Measurements from ENCODE around the gene TNS3. TPM values are rescaled to one million over a fixed set of nuclear protein-coding genes. Genes with fewer than 3 reads are reported as not detected.
A peak's percentile ranks its signal among the peaks of the same experiment; 100 is the strongest.
"Not testable (repeated sequence)": the region's sequence is repeated elsewhere in the genome, so short reads cannot be mapped to it uniquely, and the experiment has no call there.

The TNS3 gene
- total RNA-seq, 3 donors from 2014 or later = 69.1 to 98.9 (median 69.9) TPM

DNA sequence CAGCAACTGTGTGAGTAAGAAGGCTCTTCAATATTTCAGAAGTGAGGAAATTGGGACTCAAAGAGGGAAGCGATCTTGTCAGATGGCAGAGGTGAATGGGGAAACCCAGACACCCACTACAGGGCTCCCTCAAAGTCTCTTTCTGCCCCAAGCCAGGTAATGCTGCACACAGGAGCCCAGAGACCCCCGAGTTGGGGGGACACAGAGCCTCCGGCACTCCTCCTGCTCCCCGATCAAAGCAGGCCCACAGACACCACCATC, 139.4 kb downstream of the TNS3 start:
- DNase-seq = no peak
- Histone ChIP-seq H3K36me3 (ENCODE audit: low read depth) (no peaks in the 10 kb centered on the region), H3K9me3 (no peaks in the 10 kb centered on the region), H3K4me1 (ENCODE audit: low read depth) (peaks cover 37% of the 10 kb centered on the region), H3K4me3 (no peak overlapping the region)
- no peak for ATAC-seq
- TF ChIP-seq, protein P1, sequence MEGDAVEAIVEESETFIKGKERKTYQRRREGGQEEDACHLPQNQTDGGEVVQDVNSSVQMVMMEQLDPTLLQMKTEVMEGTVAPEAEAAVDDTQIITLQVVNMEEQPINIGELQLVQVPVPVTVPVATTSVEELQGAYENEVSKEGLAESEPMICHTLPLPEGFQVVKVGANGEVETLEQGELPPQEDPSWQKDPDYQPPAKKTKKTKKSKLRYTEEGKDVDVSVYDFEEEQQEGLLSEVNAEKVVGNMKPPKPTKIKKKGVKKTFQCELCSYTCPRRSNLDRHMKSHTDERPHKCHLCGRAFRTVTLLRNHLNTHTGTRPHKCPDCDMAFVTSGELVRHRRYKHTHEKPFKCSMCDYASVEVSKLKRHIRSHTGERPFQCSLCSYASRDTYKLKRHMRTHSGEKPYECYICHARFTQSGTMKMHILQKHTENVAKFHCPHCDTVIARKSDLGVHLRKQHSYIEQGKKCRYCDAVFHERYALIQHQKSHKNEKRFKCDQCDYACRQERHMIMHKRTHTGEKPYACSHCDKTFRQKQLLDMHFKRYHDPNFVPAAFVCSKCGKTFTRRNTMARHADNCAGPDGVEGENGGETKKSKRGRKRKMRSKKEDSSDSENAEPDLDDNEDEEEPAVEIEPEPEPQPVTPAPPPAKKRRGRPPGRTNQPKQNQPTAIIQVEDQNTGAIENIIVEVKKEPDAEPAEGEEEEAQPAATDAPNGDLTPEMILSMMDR (IDR thresholded peaks at IDR 0.05) = no peak
- intact Hi-C loops (cut with DNase I, micrococcal nuclease) = loop anchor here in 1 of 2 donors (10.0 kb wide), 1 partner anchor 372 kb away; no protein-coding TSS in a partner anchor

DNA sequence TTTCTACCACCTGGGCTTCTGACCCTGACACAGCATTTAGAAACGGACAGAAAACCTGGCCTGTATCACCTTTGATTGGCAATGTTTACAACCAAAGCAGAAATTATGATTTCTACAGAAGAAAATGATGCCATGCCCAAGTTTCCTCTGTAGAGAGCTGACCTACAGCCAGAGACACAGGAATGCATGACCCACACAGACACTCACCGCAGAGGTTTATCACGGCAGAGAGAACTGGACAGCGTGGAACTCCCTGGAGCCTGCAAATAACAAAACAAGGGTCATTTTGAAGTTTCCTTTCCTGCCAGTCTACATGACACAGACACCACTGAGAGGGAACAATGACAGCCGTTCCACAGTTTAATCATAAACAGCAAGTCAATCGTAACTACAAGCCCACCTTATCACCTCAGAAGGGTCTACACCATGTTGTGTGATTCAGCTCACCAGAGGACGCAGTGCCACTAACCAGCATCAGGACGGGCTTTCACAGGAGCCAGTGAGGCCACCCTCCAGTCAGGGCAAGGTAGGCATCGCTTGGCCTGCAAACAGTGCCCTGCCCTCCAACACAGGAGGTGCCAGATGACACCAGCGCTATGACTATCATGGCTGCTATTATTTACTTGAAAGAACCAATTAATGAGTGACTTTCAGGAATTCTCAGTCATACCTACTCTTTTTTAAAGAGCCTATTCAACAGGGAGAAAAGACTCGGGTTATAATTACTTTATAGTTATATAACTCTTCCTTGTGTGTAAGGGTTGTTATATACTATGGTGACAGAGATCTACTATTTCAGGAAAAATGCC, 139.9 kb downstream of the TNS3 start:
- TF ChIP-seq, protein P1 (IDR thresholded peaks at IDR 0.05) = no peak
- intact Hi-C loops (cut with DNase I, micrococcal nuclease) = loop anchor here in 1 of 2 donors (10.0 kb wide), 1 partner anchor 373 kb away; no protein-coding TSS in a partner anchor
- H3K9me3 ChIP-seq = no peaks in the 10 kb centered on the region
- H3K36me3 ChIP-seq (ENCODE audit: low read depth) = no peaks in the 10 kb centered on the region
- peak in 1 of 3 donors; percentile 44 for DNase-seq
- no peak overlapping the region for H3K4me3 ChIP-seq
- peak; percentile 71 for ATAC-seq
- peaks cover 37% of the 10 kb centered on the region for H3K4me1 ChIP-seq (ENCODE audit: low read depth)

DNA sequence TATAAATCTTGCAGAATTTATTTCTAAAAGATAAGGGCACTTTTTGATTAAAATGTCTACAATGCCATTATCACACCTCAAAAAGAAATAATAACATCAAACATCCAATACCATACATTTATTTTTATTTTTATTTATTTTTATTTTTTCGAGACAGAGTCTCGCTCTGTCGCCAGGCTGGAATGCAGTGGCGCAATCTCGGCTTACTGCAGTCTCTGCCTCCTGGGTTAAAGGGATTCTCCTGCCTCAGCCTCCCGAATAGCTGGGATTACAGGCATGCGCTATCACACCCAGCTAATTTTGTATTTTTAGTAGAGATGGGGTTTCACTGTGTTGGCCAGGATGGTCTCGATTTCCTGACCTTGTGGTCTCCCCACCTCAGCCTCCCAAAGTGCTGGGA, 140.9 kb downstream of the TNS3 start:
- H3K36me3 ChIP-seq (ENCODE audit: low read depth); ATAC-seq; H3K4me3 ChIP-seq; DNase-seq; H3K9me3 ChIP-seq: not testable (repeated sequence)
- peaks cover 29% of the 10 kb centered on the region for H3K4me1 ChIP-seq (ENCODE audit: low read depth)
- intact Hi-C loops (cut with DNase I, micrococcal nuclease) = loop anchor here in 1 of 2 donors (10.0 kb wide), 1 partner anchor 374 kb away; no protein-coding TSS in a partner anchor

DNA sequence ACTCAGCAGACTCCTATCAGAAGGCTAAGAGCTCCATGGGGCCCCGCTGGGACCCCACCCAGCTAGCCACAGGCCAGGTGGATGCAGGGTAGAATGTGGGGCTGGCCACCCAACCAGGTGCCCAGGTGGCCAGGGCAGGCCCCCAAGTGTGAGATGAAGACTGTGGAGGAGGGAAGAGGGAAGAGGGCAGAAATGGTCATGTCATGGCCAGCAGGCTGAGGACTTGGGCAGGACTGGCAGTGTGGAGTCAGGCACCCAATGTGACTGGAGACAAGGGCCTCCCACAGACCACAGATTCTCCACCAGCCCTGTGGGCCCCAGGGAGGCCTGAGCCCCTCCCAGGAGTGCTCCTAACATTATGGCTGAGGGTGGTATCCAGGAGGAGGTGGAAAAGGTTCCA, 141.6 kb downstream of the TNS3 start:
- ATAC-seq (no peak), DNase-seq (no peak)
- intact Hi-C loops (cut with DNase I, micrococcal nuclease) = loop anchor here in 1 of 2 donors (10.0 kb wide), 1 partner anchor 374 kb away; no protein-coding TSS in a partner anchor
- no peaks in the 10 kb centered on the region for H3K9me3 ChIP-seq
- no peak overlapping the region for H3K4me3 ChIP-seq
- no peaks in the 10 kb centered on the region for H3K36me3 ChIP-seq (ENCODE audit: low read depth)
- peaks cover 22% of the 10 kb centered on the region for H3K4me1 ChIP-seq (ENCODE audit: low read depth)
- TF ChIP-seq, protein P1 (IDR thresholded peaks at IDR 0.05) = no peak

DNA sequence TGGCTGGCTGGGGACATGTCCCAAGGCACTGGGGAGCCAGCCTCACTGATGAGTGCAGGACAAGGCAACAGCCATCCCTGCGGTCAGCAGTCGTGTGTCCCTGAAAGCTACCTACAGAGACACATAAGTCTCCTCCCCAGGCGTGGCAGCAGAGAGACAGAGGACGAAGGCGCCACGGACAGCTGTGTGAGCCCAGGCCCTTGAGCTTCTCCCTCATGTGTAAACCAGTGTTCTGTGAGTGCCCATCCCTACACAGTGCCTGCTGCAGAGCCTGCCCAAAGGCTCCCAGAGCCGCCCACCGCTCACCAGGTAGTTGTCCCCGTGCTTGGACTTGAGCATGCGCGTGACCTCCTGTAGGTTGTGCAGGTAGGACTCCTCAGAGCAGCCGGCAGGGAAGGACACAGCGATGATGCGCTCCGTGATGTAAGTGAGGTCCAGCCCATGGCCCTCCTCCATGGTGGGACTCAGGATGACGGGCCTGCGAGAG, 142.7 kb downstream of the TNS3 start:
- TF ChIP-seq, protein P1 (IDR thresholded peaks at IDR 0.05) = no peak
- peaks cover 15% of the 10 kb centered on the region for H3K4me1 ChIP-seq (ENCODE audit: low read depth)
- peaks cover 3% of the 10 kb centered on the region for H3K36me3 ChIP-seq (ENCODE audit: low read depth)
- ATAC-seq (no peak), DNase-seq (no peak)
- no peaks in the 10 kb centered on the region for H3K9me3 ChIP-seq
- intact Hi-C loops (cut with DNase I, micrococcal nuclease) = loop anchor here in 1 of 2 donors (5.0 kb wide), 1 partner anchor 172 kb away; no protein-coding TSS in a partner anchor
- H3K4me3 ChIP-seq = no peak overlapping the region

DNA sequence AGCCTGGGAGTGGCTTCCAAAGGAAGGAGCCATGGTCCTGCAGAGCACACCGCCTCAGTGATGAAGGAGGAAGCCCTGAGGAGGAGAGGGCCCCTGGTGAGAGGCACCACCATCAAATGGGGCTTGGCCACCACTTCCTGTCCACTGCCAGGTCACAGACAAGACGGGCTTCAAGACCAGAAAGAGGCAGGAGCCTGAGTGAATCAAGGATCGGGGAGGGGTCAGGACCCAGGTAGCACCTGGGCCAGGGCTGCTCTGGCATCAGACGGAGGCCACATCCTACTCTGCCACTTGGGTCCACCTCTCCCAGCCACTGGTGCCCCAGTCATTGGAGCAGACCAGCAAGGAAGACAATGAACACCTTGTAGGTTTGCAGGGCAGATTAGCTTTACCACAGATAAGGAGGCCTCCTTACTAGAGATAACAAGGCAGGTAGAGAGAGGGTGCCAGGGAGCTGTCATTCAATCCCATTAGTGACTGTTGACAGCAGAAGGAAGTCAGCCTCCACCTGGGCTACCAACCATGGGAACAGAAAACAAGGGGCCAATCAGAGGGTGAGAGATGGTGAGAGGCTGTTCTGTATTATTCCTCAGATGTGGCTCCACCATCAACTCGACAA, 143.4 kb downstream of the TNS3 start:
- peak; percentile 3 for ATAC-seq
- intact Hi-C loops (cut with DNase I, micrococcal nuclease) = loop anchor here in 1 of 2 donors (5.0 kb wide), 1 partner anchor 171 kb away; no protein-coding TSS in a partner anchor

More for the DNA sequence above, 143.4 kb downstream of the TNS3 start:
- TF ChIP-seq, protein P1 (IDR thresholded peaks at IDR 0.05) = no peak
- H3K36me3 ChIP-seq (ENCODE audit: low read depth) = peaks cover 3% of the 10 kb centered on the region
- no peak overlapping the region for H3K4me3 ChIP-seq
- no peak for DNase-seq
- H3K9me3 ChIP-seq = no peaks in the 10 kb centered on the region
- H3K4me1 ChIP-seq (ENCODE audit: low read depth) = peaks cover 15% of the 10 kb centered on the region

Data from mucosa of descending colon (tissue), 3 donors.